Stimulated activated CD8-positive, alpha-beta memory T cell treated with anti-CD3 and anti-CD28 coated beads, Interleukin-7, amount 100 ng/mL, for 24 hours (primary cell): ENCODE data around the gene TRAF2.
"Not testable (repeated sequence)": the region's sequence is repeated elsewhere in the genome, so short reads cannot be mapped to it uniquely, and the experiment has no call there.

Experiments
- DNase-seq: peaks from one replicate; pipeline ENCODE4 v3.0.0-alpha.2; 2020; ENCODE audit warnings: low read depth

The TRAF2 gene

GRCh38 chr9:136882109-136882946 lies 4.0 kb upstream of the TRAF2 start:
- DNase-seq = peak; percentile 76

GRCh38 chr9:136882947-136883283 lies 3.4 kb upstream of the TRAF2 start:
- not testable (repeated sequence) for DNase-seq

- DNase-seq = not testable (repeated sequence)
Observed at GRCh38 chr9:136883670-136884069, 2.6 kb upstream of the TRAF2 start.

- DNase-seq = no peak
Observed at GRCh38 chr9:136886610-136887597, 588 bp downstream of the TRAF2 start.

- no peak for DNase-seq
Observed at GRCh38 chr9:136888454-136888853, 2.1 kb downstream of the TRAF2 start.

- DNase-seq = no peak
Observed at GRCh38 chr9:136889858-136890257, 3.5 kb downstream of the TRAF2 start.

GRCh38 chr9:136890661-136891060 lies 4.3 kb downstream of the TRAF2 start:
- no peak for DNase-seq

- DNase-seq = no peak
Observed at GRCh38 chr9:136896027-136896426, 9.7 kb downstream of the TRAF2 start.

- no peak for DNase-seq
Observed at GRCh38 chr9:136898483-136899100, 12.3 kb downstream of the TRAF2 start.

- DNase-seq = no peak
Observed at GRCh38 chr9:136899196-136899595, 12.9 kb downstream of the TRAF2 start.

- DNase-seq = no peak
Observed at GRCh38 chr9:136900556-136900955, 14.2 kb downstream of the TRAF2 start.

GRCh38 chr9:136900988-136901515 lies 14.7 kb downstream of the TRAF2 start:
- no peak for DNase-seq

GRCh38 chr9:136901516-136902258 lies 15.4 kb downstream of the TRAF2 start:
- peak; percentile 54 for DNase-seq

- peak; percentile 67 for DNase-seq
Observed at GRCh38 chr9:136902259-136902821, 16.0 kb downstream of the TRAF2 start.

- no peak for DNase-seq
Observed at GRCh38 chr9:136903041-136903554, 16.8 kb downstream of the TRAF2 start.

GRCh38 chr9:136906266-136906665 lies 19.9 kb downstream of the TRAF2 start:
- DNase-seq = no peak

GRCh38 chr9:136907011-136907914 lies 20.9 kb downstream of the TRAF2 start:
- DNase-seq = no peak

- DNase-seq = no peak
Observed at GRCh38 chr9:136910197-136910900, 24.0 kb downstream of the TRAF2 start.

- no peak for DNase-seq
Observed at GRCh38 chr9:136910901-136911245, 24.6 kb downstream of the TRAF2 start.
